HG02610 (cell line): ENCODE data around the gene HLA-A.
"Not testable (repeated sequence)": the region's sequence is repeated elsewhere in the genome, so short reads cannot be mapped to it uniquely, and the experiment has no call there.

Experiments used
- ATAC-seq: cut with Tn5 transposase; IDR thresholded peaks from one replicate; pipeline ENCODE4 v1.9.1; 2021; ENCODE audit warnings: mild to moderate bottlenecking, moderate library complexity; ENCODE audit not compliant: unreplicated experiment

The HLA-A gene

DNA sequence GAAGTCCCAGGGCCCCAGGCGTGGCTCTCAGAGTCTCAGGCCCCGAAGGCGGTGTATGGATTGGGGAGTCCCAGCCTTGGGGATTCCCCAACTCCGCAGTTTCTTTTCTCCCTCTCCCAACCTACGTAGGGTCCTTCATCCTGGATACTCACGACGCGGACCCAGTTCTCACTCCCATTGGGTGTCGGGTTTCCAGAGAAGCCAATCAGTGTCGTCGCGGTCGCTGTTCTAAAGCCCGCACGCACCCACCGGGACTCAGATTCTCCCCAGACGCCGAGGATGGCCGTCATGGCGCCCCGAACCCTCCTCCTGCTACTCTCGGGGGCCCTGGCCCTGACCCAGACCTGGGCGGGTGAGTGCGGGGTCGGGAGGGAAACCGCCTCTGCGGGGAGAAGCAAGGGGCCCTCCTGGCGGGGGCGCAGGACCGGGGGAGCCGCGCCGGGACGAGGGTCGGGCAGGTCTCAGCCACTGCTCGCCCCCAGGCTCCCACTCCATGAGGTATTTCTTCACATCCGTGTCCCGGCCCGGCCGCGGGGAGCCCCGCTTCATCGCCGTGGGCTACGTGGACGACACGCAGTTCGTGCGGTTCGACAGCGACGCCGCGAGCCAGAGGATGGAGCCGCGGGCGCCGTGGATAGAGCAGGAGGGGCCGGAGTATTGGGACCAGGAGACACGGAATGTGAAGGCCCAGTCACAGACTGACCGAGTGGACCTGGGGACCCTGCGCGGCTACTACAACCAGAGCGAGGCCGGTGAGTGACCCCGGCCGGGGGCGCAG, at the start of gene HLA-A:
HLA-A (plus strand) TSS at position 258 of the 778 bp plus-strand sequence; CDS start at position 280, 22 bp downstream.
- ATAC-seq: peak; percentile 88

DNA sequence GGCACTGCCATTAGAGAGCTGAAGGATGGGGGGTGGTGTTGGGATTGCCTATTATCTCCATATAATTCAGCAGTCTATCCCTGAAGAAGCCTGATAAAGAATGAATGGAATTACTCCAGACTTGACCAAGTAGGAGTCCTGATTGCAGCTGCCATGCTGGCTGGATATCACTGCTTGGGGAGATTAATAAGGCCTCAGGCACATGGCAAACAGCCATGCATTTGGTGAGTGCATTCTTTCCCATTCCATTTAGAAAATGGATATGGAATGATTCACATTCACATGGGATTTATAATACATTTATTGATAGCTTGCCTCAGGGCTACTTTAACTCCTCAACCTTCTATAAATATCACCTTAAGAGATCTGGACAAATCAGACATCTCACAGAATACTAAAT, 49.6 kb upstream of the HLA-A start:
- no peak for ATAC-seq

DNA sequence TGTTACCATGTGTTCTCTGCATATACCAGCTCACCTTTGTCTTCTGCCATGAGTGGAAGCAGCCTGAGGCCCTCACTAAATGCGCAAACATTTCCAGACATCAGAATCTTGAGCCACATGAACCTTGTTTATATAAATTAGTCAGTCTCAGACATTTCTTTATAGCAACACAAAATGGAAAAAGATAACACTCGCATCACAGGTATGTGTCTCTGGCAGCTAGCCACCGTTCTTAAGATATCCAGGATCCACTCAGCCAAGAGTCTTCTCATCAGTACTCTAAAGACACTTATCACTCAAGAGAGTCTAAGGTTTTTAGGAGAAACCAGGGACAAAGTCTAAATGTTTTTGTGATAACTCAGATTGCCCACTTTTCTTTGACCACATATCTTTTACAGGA, 43.1 kb upstream of the HLA-A start:
- no peak for ATAC-seq

DNA sequence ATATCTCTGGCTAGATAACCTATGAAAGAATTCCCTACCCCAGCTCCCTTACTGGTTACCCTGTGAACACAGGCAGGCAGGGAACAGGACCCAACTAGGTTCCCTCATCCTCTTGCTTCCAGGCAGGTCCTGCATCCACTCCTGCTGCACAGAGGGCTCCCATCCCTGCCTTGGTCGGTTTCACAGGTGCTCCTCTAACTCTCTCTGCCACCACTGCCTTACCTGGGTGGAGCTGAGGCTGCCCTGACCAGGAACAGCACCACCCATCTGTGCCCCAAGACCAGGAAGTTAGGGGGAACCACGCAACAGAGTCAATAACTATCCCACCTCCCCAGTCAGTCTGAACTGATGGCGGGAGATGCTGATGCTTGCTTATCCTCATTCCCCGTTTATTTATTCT, 37.0 kb upstream of the HLA-A start:
- ATAC-seq: no peak

DNA sequence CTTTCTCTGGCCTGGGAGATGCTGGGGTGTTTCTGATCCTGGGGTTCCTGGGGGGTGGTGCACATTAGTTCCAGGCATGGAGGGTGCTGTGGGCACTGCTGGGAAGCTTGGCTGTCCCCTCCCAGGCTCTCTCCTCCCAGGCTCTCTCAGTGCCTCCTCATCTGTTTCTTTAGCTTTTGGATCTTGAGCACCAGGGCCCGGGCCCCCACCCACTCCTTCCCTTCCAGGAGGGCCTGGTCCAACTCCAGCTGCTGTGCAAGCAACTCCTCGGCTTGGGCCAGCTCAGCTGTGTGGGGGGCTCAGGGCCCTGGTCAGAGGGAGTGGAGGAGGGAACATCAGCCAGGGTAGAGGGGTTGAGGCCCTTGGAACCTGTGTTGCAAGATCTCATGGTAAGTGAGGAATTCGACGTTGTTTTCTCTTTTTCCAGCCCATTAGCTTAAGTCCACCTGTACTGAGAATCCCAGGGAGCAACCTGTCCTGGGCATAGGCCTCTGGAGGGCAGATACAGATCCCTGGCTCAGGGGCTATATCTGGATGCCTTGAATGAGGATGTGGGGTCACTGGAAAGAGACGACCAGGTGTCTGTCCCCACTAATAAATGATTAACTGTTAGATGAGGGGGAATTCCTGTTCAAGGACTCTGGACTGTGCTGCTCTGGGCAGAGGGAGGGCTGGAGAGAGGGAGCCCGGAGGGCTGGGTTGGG, 34.5 kb upstream of the HLA-A start:
- no peak for ATAC-seq

DNA sequence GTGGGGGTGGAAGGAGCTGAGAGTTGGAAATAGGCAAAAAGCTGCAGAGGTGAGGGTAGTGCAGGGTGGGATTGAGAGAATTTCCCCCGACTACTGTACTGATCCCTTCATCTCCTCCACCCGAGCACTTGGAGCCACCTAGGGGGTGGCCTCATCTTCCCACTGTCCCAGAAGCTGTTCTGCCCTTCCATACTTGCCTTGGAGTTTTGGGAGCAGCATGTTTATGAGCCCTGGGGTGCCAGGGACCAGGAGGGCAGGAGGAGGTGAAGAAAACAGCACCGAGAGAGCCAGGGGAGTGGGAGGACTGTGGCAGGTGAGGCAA, 34.0 kb upstream of the HLA-A start:
- ATAC-seq: no peak

DNA sequence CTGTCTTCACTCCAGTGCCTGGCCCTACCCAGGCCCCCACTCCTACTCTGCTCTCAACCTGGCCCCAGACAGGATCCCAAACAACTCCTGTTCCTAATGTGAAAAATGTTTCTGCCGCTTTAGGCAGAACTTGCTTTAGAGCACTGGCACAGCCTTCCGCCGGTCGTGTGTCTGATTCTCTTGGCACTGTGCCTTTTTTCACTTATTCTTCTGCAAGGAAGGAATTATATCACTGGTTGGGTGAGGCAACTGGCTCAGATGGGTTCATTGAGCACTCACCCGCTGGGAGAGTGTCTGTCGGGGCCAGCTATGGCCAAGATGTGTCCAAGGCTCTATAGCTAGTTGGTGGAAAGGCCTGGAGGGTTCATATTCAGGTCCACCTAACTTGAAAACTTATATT, 33.6 kb upstream of the HLA-A start:
- no peak for ATAC-seq

DNA sequence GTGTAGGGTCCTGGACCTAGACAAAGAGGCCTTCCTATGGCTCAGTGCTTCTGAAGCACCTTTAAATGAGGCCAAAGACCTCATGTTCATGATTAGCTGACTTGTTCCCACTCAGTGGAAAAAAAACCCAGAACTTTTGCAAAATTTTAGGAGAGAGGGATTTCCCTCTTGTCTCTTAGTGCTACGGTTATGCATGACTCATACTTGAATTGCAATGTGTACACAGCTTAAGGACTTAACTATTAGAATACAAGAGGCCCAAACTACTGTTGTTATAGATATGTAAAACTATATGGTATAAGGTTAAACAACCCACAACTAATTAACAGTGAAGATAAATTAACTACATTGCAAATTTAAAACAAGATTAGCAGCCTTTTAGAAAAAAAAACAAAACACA, 32.3 kb upstream of the HLA-A start:
- no peak for ATAC-seq

DNA sequence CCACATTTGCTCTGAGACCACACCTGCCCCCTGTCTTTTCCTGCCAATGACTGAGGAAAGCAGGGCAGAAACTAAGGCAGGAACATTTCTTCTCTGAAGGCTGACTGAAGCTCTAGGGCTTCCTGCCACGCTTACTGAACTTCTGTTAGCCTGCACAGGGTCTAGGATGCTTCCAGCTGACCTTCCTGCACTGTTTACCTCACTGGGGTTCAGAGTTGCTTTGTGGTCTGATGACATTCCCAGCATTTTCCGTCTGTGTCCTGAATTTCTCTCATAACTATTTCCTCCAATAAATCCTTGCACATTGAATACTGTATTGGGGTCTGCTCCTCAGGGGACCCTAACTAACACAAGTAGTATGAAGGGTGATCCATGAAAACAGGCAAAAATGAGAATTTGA, 29.5 kb upstream of the HLA-A start:
- ATAC-seq: no peak

DNA sequence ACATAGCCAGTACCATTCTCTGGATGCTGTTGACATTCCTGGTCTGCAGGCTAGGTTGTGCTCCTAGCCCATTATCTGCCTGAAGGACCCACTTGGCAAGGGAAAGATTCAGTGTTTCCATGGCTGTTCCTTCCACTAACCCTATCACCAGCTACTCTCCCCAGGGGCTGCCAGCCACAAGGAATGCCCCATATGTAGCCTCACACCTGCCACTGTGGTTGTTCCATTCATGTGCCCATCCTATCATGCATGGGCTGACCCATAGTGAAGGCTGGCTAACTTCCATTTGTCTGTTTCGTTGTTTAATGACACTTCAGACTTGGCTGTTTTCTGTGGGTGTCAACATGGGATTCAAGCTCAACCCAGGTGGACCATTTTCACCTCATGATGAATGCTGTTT, 25.6 kb upstream of the HLA-A start:
- ATAC-seq: no peak

DNA sequence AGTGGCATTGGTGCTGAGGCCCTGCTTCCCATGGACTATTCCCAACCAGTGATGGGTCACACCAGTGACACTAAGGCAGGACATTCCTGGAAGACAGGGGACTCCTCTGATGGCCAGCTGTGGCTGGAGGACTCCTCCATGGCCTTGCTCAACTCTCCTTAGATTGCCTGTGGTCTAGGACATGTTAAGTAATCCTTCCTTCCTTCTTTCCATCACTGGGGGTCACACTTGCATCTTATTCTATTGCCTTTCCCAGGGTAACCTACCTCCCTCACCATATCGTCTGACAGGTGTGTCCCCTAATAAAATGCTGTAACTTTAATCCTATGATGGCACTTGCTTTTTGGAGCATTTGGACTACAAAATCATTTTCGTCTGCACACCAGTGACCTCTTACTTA, 24.5 kb upstream of the HLA-A start:
- no peak for ATAC-seq

DNA sequence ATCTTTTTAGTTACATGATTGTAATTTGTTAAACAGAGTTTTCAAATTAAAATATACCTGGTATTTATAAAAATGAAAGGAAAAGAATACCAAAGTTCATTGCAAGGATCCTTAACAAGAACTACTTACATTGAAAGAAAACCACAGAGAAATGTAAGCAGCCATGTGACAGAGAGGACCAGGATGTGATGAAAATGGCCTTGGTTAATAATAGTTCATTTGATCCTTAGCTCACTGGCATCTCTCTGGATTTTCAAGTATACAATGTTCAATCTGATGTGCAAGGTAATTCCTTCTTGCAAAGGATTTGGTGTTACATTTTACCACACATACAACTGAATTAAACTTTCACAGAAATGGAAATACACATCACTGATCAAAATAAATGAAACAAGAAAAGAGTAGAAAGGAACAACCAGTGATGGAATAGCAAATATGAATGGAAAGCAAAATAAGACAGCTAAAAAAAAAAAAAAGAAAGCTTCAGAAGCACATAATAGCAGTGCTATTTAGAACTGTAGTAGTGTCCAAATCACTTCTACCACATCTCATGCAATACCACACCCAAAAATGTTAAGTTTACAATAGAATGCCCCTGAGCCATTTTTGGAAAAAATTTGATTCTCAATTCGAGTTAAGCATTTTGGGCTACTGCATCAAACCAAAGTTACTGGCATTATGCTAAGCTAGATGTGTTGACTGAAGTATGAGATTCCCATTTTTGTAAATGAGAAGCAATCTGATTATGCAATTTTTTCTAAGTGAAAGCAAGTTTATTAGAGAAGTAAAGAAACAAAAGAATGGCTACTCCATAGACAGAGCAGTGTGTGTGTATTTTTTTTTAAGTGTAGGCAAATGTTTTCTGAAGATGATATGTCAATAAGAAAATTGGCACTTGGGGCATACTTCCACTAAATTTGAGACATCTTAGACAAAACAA, 22.6 kb upstream of the HLA-A start:
- ATAC-seq: no peak

DNA sequence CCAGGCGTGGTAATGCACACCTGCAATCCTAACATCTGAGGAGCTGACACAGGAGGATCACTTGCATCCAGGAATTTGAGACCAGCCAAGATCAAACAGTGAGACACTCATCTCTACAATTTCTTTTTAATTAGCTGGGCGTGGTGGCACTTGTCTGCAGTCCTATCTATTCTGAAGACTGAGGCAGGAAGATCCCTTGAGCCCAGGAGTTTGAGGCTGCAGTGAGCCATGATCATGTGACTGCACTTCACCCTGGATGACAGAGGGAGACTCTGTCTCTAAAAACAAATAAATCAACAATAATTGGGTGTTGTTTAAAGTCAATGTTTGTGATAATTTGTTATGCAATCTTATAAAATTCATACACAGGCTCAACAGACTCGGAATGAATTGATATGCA, 18.0 kb upstream of the HLA-A start:
- ATAC-seq: no peak

DNA sequence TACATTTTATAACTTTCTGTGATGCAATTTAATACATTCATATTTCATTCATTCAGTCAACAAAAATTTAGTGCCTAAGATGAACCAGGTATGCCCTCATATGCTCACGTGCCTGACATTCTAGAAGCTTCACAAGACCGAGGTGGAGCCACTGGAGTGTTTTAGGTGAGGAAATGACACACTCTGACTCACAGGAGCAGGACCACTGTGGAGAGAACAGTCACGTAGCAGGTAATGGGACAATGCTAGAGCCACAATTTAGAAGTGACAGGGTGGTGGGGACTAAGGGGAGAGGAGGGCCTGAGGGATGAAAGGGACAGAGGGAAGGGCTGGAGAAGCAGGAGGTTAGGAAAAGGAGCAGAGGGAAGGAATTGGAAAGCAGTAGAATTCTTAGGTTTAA, 17.6 kb upstream of the HLA-A start:
- no peak for ATAC-seq

DNA sequence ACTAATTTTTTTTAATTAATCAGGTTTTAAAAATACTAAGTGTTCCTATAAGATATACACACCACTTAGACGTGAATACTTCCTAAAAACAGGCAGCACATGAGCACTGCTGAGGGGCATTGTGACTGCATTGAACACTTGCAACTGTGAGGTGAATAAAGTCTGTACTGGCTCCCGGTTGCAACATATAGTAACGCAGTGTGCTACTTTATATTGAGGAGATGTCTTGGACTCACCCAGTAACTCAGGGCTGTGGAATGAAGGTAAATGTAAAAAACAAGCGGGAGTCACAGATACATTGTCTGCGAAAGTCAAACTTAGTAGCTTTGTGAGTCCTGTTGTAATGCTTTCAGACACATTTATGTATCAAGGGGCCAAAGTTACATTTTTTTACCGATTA, 17.0 kb upstream of the HLA-A start:
- ATAC-seq: no peak

DNA sequence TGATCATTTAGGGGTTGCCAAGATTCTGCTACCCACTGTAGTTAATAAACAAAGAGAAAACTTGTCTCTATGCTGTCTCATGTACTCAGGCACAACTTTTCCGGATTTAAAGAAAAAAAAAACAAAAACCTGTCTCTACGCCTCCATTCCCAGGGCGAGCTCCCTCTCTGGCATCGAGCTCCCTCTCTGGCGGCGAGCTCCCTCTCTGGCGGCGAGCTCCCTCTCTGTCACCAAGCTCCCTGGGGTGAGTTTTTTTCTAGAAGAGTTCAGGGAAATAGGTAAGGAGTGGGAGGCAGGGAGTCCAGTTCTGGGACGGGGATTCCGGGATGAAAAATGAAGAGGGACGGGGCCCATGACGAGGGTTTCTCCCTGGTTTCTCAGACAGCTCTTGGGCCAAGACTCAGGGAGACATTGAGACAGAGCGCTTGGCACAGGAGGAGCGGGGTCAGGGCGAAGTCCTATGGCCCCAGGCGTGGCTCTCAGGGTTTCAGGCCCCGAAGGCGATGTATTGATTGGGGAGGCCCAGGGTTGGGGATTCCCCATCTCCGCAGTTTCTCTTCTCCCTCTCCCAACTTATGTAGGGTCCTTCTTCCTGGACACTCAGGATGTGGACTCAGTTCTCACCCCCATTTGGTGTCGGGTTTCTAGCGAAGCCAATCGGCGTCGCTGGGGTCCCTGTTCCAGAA, 16.5 kb upstream of the HLA-A start:
- no peak for ATAC-seq

DNA sequence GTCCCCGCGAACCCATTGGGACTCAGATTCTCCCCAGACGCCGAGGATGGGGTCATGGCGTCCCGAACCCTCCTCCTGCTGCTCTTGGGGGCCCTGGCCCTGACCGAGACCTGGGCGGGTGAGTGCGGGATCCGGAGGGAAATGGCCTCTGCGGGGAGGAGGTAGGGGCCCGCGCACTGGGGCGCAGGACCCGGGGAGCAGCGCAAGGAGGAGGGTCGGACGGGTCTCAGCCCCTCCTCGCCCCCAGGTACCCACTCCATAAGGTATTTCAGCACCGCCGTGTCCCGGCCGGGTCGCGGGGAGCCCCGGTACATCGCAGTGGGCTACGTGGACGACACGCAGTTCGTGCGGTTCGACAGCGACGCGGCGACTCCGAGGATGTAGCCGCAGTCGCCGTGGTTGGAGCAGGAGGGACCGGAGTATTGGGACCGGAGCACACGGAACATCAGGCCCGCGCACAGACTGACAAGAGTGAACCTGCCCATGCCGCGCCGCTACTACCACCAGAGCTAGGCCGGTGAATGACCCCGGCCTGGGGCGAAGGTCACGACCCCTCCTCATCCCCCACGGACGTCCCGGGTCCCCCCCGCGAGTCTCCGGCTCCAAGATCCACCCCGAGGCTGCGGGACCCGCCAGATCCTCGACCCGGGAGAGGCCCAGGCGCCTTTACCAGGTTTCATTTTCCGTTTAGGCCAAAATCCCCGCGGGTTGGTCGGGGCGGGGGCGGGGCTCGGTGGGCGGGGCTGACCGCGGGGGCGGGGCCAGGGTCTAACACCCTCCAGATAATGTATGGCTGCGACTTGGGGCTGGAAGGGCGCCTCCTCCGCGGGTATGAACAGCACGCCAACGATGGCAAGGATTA, 15.7 kb upstream of the HLA-A start:
- no peak for ATAC-seq

DNA sequence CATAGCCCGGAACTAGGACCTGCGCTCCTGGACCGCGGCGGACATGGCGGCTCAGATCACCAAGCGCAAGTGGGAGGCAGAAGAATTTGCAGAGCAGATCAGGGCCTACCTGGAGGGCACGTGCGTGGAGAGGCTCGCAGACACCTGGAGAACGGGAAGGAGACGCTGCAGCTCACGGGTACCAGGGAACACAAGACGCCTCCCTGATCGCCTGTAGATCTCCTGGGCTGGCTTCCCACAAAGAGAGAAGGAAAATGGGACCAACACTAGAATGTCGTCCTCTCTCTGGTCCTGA, 15.1 kb upstream of the HLA-A start:
- ATAC-seq: no peak

DNA sequence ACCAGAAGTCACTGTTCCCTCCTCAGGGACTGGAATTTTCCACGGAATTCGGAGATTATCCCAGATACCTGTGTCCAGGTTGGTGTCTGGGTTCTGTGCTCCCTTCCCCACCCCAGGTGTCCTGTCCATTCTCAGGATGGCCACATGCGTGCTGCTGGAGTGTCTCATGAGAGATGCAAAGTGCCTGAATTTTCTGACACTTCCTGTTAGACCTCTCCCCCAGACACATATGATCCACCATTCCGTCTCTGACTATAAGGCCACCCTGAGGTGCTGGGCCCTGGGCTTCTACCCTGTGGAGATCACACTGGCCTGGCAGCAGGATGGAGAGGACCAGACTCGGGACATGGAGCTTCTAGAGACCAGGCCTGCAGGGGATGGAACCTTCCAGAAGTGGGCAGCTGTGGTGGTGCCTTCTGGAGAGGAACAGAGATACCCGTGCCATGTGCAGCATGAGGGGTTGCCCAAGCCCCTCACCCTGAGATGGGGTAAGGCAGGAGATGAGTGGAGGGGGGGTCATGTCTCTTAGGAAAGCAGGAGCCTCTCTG, 14.4 kb upstream of the HLA-A start:
- no peak for ATAC-seq

DNA sequence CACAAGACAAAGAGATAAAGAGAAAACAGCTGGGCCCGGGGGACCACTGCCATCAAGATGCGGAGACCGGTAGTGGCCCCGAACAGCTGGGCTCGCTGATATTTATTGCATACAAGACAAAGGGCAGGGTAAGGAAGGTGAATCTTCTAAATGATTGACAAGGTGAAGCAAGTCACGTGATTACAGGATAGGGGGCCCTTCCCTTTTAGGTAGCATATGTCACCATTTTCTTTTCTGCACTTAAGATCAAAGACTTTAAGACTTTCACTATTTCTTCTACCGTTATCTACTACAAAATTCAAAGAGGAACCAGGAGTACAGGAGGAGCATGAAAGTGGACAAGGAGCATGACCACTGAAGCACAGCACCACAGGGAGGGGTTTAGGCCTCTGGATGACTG, 12.3 kb upstream of the HLA-A start:
- ATAC-seq: not testable (repeated sequence)
